HFFc6 (cell line): Measurements from ENCODE around the gene LAMC1. TPM values are rescaled to one million over a fixed set of nuclear protein-coding genes. Genes with fewer than 3 reads are reported as not detected.

ENCODE experiments used
- DNase-seq: peaks from one replicate; pipeline ENCODE4 v3.0.0-alpha.2; 2018
- H3K27ac Mint-ChIP-seq: 2 replicates; pipeline ENCODE4 v1.8.0; 2020; ENCODE audit warnings: mild to moderate bottlenecking, mixed read lengths
- H3K27me3 Mint-ChIP-seq: 2 replicates; pipeline ENCODE4 v1.8.0; 2021; ENCODE audit warnings: mild to moderate bottlenecking, moderate library complexity, mixed read lengths; ENCODE audit not compliant: insufficient read depth
- H3K36me3 Mint-ChIP-seq: 2 replicates; pipeline ENCODE4 v1.8.0; 2021; ENCODE audit warnings: low read depth, mixed read lengths
- H3K4me1 Mint-ChIP-seq: 2 replicates; pipeline ENCODE4 v1.8.0; 2020; ENCODE audit warnings: low read depth, mixed read lengths
- H3K4me3 Mint-ChIP-seq: 2 replicates; pipeline ENCODE4 v1.8.0; 2020; ENCODE audit warnings: mild to moderate bottlenecking, moderate library complexity, mixed read lengths
- H3K9me3 Mint-ChIP-seq: 2 replicates; pipeline ENCODE4 v1.8.0; 2020; ENCODE audit warnings: mild to moderate bottlenecking, mixed read lengths
- total RNA-seq, 6 experiments: library from RNA; stranded (reverse); fragmentation: NEBNext Ultra II Directional; extraction: Animal tissue kit (Norgen Biotek cat#: 25700); gene quantifications; 2 replicates in 1 of 6; 3 replicates in 5 of 6; pipeline ENCODE4 v1.2.3, GENCODE V29; 2021
- TF ChIP-seq, protein P1 (sequence below): fragments of 200-600 bp; sonication (generic); IDR thresholded peaks from 2 replicates; pipeline ENCODE4 v1.5.0; 2021; ENCODE audit warnings: antibody characterized with exemption, mild to moderate bottlenecking

LAMC1 gene
- total RNA-seq, 6 experiments from 2014 or later, result 352 to 465 (median 393) TPM

DNA sequence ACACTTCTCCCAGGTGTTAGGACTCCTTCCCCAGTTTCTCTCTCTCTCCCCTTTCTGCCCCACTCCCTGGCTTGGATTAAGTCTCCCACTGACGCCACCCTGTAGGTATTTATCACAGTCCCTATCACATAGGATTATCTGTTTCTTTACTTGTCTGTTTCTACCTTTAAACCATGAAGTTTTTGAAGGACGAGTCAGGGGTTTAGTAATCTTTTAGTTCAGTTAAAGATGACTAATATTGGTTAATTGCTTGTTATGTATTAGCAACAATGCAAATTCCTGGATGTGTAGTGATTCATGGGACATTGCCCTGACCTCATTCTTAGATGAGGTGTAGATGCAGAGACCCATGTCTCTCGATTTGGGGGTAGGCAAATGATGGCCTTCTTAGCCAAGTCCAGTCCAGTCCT is 6.4 kb downstream of the LAMC1 start:
- DNase-seq, result peak; percentile 91
- Mint-ChIP-seq H3K9me3 (no peaks in the 10 kb centered on the region), H3K36me3 (peaks cover 81% of the 10 kb centered on the region), H3K4me3 (peak overlapping the region; percentile 97), H3K27ac (peak overlapping the region; percentile 97), H3K4me1 (peaks cover 88% of the 10 kb centered on the region), H3K27me3 (peaks cover 1% of the 10 kb centered on the region; the same call in 1 of the 2 replicates)
- TF ChIP-seq, protein P1, sequence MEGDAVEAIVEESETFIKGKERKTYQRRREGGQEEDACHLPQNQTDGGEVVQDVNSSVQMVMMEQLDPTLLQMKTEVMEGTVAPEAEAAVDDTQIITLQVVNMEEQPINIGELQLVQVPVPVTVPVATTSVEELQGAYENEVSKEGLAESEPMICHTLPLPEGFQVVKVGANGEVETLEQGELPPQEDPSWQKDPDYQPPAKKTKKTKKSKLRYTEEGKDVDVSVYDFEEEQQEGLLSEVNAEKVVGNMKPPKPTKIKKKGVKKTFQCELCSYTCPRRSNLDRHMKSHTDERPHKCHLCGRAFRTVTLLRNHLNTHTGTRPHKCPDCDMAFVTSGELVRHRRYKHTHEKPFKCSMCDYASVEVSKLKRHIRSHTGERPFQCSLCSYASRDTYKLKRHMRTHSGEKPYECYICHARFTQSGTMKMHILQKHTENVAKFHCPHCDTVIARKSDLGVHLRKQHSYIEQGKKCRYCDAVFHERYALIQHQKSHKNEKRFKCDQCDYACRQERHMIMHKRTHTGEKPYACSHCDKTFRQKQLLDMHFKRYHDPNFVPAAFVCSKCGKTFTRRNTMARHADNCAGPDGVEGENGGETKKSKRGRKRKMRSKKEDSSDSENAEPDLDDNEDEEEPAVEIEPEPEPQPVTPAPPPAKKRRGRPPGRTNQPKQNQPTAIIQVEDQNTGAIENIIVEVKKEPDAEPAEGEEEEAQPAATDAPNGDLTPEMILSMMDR, result no peak

DNA sequence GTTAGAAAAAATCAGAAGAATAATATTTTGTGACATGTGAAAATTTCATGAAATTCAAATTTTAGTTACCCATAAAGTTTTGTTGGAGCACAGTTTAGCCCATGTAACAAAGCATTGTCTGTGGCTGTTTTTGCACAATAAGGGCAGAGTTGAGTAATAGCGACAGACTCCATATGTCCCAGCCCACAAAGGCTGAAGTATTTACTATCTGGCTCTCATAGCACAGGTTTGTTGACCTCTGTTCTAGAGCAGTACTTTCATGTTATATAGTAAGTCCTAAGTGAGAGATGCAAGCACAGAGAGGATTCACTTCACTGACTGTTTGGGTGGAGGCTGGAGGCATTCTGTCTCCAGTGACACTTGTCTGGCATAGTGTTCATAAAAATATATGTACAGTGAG is 6.8 kb downstream of the LAMC1 start:
- peaks cover 92% of the 10 kb centered on the region for H3K4me1 Mint-ChIP-seq
- H3K4me3 Mint-ChIP-seq, result peak overlapping the region; percentile 97
- peaks cover 1% of the 10 kb centered on the region; the same call in 1 of the 2 replicates for H3K27me3 Mint-ChIP-seq
- TF ChIP-seq, protein P1, result no peak
- peak; percentile 53 for DNase-seq
- H3K9me3 Mint-ChIP-seq, result no peaks in the 10 kb centered on the region
- H3K27ac Mint-ChIP-seq, result peak overlapping the region; percentile 97
- peaks cover 80% of the 10 kb centered on the region for H3K36me3 Mint-ChIP-seq

DNA sequence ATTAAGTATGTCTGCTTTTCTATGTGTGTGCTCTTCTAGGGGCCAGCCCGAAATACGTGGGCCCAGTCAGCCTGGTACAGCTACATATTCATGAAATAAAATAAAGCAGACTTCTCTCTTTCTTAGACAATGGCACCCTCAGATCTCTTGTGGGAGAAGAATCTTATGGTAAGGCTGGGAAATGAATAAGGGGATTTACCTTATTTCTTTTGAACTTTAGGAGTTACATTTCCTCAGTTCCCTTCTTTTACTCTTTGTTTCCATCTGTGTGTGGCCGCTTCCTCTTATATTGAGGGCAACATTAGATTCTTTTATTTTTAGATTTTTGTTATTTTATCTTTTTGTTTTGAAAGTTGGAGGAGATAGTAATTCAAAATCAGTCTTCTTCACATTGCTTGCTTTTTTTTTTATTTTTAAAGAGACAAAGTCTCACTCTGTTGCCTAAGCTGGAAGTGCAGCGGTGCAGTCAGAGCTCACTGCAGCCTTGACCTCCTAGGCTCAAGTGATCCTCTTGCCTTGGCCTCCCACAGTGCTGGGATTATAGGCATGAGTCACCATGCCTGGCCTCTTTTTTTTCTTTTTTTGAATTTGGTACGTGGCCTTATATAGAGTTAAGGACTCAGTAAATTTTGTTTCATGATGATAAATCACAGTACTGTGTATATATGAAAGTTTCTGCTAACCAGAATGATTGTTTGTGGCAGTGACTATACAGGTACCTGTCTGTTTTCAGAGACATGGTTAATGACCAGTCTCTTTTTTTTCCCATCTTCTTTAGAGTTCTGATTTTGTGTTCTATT is 9.1 kb downstream of the LAMC1 start:
- H3K27ac Mint-ChIP-seq, result peak overlapping the region; percentile 76
- no peaks in the 10 kb centered on the region for H3K9me3 Mint-ChIP-seq
- TF ChIP-seq, protein P1, result no peak
- H3K27me3 Mint-ChIP-seq, result peaks cover 3% of the 10 kb centered on the region; the same call in 1 of the 2 replicates
- H3K4me1 Mint-ChIP-seq, result peaks cover 88% of the 10 kb centered on the region
- DNase-seq, result no peak
- peaks cover 71% of the 10 kb centered on the region for H3K36me3 Mint-ChIP-seq
- peak overlapping the region; percentile 60 for H3K4me3 Mint-ChIP-seq

DNA sequence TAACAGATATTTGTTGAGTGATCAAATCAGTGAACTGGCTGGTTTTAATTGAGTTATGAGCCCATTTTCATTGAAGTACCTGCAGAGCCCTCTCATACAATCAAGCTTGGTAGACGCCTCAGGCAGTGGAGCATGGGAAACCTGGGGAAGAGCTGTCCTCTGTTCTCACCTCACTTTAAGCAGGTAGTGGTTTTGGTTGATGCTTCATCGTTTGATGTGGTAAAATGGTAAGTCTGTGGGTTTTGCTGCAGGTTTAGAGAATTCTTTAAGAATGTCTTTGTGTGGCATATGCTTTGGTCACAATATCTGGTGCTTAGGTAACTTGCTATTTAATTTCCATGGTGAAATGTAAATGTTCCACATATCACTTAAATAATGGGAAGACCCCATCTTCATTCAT is 10.0 kb downstream of the LAMC1 start:
- H3K4me1 Mint-ChIP-seq, result peaks cover 88% of the 10 kb centered on the region
- H3K36me3 Mint-ChIP-seq, result peaks cover 69% of the 10 kb centered on the region
- no peak for DNase-seq
- TF ChIP-seq, protein P1, result no peak
- no peak overlapping the region for H3K4me3 Mint-ChIP-seq
- no peaks in the 10 kb centered on the region for H3K9me3 Mint-ChIP-seq
- H3K27me3 Mint-ChIP-seq, result peaks cover 3% of the 10 kb centered on the region; the same call in 1 of the 2 replicates
- peak overlapping the region; percentile 57 for H3K27ac Mint-ChIP-seq

DNA sequence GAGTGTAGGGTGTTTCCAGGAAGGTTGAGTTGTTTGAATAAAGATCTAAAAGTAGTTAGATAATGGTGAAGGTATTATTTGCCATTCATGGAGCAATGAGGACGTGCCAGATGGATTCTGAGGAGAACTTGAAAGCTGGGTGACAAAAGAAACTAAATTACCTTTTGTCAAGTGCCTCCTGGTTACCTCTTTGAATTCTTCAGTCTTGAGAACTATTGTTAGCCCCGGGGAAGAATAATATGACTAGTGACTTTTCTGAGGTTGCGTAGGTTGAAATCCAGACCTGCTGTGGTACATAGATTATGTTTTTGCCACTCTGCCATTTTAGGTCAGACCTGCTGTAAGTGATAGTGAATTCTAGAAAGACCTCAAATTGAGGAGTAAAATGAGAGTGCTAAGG is 11.5 kb downstream of the LAMC1 start:
- no peaks in the 10 kb centered on the region for H3K9me3 Mint-ChIP-seq
- TF ChIP-seq, protein P1, result no peak
- peaks cover 57% of the 10 kb centered on the region for H3K36me3 Mint-ChIP-seq
- no peak overlapping the region for H3K4me3 Mint-ChIP-seq
- no peak for DNase-seq
- peak overlapping the region; percentile 42 for H3K27ac Mint-ChIP-seq
- H3K27me3 Mint-ChIP-seq, result 0 out of 2 replicates have a peak, but pooled peaks cover 2% of the 10 kb centered on the region
- peaks cover 88% of the 10 kb centered on the region for H3K4me1 Mint-ChIP-seq
